GM18502 (cell line): ENCODE results near the gene RAD18.
A peak's percentile ranks its signal among the peaks of the same experiment; 100 is the strongest.

Experiments
- ATAC-seq: cut with Tn5 transposase; IDR thresholded peaks from one replicate; pipeline ENCODE4 v1.9.1; 2021; ENCODE audit warnings: mild to moderate bottlenecking; ENCODE audit not compliant: unreplicated experiment, poor library complexity

RAD18 gene

DNA sequence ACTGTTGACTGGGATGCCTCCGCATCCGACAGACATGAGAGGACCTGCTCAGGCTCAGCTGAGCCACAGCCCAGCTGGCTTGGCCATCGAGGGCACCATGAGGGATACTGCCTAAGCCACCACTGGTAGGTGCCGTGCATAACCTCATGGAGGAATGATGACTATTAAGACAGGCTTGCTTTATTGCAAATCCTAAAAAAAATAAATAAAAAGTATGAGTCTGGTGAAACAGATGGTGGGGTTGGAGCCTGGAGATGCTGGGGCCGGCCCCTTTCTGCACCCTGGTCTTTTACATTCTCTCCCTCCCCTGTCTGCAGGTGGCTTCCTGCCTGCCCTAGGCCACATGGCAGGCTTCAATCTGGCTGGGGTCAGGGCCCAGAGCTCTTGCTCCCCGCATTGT lies 24.0 kb upstream of the RAD18 start:
- no peak for ATAC-seq

DNA sequence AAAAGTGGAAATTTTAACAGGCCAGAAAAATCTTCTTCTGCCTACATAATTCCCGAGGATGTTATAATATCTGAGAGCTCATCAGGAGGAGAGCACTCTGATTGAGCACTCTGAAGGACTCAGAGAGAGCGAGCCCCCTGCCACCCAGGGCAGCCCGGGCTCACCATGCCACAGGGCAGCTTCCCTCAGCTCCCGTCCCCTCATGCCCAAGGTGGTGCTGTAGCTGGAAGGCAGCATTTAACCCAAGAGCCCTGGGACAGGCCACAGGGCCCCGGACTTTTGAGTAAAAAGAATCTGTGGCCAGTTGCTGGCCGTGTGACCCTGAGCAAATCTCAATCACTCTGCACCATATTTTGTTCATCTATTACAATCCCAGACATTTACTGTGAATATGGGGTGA lies 23.5 kb upstream of the RAD18 start:
- no peak for ATAC-seq

DNA sequence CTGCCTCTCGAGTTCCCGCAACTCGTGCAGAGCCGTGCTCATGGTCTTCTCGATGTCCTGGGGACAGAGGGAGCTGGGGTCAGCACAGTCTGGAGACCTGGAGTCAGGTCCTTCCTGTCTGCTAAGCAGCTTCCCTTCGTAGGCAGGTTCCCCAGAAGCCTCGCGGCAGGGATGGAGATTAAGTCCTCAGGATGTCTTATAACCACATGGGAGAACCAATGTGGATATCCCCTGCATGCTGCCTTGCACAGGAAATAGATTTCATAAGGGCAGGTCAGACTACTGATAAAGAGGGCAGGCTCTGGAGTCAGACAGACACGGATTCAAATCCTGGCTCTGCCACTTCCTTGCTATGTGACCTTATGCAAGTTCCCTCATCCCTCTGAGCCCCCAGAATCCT lies 22.6 kb upstream of the RAD18 start:
- ATAC-seq, result no peak

DNA sequence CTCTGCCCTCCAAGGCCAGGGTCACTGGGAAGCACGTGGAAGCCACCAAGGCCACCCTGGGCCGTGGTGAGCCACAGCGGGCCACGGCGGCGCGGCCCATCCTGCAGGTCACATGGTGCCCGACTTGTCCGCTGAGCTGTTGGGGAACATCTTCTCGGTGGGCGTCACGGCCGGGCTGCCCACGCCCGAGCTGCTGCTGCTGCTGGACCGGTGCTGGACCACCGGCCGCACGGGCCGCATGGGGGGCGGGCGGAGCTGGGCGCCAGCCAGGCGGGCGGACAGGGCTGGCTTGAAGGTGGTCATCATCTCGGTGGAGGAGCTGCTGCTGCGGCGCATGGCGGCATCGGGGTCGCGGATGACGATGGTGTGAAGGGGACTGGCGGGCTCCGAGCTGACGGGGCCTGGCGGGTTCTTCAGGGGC lies 22.1 kb upstream of the RAD18 start:
- no peak for ATAC-seq

DNA sequence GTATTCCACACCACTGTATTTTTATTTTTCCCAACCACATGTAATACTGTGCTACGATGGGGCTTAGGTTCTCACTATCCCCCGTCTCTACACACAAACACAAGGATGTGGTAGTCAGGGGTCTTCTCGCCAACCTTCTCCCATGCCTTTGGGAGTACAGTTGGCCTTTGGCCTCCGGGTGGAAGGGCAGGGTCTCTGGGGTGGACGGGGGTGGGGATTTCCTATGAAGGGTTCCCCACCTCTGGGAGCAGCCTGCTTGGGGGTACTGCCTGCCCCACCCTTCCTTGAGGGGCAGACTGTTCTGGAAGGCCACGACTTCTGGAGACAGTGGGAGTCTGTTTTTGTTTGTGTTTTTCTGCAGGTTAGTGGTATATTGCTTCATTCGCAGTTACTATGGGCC lies 21.3 kb upstream of the RAD18 start:
- ATAC-seq, result no peak

DNA sequence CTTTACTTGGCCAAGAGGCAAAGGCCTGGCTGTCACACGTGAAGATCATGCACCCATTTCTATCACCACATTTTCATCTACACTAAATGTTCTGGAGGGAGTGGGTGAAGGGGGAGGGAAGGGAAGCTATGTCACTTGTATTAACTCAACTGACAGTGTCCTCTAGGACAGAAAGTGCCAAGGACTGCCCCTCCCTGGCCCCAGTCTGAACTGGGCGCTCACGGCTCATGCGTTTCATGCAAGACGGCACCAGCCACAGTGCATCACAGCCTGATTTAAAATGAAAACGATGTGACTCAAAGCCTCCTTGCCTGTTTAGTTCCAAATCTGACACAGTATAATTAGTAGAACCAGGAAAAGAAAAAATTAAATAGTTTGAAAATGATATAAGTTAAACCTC lies 20.8 kb upstream of the RAD18 start:
- ATAC-seq, result no peak

DNA sequence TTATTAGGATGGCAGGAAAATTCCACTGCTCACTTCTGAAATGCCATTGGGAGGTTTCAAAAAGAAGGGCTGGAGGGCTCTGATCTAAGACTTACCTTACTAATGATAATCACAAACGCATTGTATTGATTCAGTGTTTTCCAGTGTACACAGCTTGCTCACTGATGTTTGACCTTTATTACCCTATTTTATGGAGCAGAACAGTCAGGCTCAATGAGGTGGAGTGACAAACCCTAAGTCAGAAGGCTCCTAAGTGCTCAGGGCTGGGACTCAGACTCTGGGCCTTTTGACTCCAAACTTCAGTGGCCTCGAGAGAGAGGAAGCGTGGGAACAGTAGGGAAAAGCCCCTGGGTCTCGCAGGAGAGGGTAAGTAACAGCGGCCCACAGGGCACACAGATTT lies 20.3 kb upstream of the RAD18 start:
- ATAC-seq, result no peak

DNA sequence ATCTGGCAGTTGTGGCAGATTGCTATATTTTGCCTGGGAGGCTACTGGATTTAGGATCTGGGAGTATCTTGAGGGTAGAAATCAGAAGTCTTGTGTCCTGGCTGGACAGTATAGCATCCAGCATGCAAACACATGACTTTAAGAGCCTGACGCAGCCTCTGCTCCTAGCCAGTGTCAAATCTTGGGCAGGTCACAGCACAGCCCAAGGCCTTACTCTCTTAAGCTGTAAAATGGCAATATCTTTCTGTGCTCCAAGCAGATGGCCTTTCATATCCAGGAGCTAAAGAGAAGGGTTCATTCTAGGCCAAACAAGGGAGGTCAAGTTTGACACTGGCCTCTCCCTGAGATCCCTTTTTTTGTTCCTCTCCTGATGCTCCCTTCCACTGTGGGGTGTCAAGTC lies 19.8 kb upstream of the RAD18 start:
- no peak for ATAC-seq

DNA sequence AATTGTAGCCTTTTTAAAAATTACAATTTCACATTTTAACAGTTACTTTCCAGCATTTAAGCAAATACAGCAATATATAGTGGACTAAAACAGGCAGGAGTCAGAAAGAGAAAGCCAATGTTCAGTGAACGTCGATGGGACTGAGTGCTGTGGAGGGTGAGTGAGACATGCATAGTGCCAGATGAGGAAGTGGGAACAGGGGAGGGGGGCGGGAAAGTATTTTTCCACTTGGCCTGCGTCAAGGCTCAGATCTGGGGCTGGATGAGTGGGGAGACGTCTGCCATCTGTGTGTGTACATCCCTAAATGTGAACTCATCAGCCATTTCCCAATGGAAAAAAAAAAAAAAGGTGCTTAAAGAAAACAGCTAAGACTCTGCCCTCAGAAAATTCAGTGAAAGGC lies 19.2 kb upstream of the RAD18 start:
- no peak for ATAC-seq

DNA sequence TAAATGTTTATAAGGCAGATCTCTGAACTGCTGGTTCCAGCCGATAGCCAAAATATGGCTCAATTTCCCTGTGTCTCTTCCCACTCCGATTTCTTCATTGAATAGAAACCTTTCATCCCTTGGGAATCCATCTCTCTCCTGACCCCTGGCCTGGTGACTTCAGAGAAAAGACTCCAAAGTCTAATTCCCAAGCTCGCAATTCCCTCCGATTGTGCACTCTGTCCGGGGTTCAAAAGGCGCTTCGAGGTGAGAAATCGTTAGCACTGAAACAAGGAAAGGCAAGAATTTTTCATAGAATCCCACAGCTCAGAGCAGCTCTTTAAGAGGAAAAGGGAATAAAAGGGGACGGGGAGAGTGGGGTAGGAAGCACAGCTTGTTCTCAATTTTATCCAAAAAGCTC lies 18.4 kb upstream of the RAD18 start:
- no peak for ATAC-seq

DNA sequence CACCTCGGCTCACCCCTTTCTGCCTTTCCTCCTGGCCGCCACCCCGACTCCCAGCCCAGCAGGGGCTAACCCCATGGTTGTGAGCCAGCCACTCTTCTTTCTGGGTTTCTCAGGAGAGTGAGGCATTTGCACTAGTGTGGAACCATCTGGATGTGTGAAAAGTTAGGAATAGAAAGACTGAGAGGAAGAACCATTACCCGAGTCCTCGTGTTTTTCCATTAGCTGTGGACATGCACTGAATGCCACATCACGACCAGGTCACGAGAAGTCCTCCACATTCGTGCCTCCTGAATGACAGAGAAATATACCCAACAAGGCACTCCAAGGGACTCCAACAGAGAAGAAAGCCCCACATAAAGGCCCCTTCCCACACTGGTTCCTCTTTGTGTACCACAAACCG lies 18.0 kb upstream of the RAD18 start:
- no peak for ATAC-seq

DNA sequence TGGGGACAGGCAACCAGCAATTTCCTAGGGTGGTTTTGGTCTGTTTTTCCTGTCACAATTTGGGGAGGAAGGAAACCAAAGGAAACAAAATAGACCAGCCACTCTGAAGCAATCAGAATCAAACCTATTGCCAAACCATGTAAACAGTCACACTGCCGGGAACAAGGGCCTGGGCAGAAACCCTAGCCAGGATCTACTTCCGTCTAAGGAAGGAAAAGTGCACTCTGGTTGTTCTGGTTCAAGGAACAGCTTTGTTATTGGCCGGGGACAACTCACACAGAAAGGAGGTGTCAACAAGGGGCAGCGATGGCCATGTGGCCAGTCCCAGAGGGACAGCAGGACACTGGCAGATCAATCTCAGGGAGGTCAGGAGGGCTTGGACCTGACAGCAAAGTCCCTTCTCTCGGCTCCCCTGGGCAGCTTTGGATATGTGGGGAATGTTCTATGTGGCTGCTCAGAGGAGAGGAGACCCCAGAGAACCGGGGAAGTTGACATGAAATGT lies 17.5 kb upstream of the RAD18 start:
- no peak for ATAC-seq

DNA sequence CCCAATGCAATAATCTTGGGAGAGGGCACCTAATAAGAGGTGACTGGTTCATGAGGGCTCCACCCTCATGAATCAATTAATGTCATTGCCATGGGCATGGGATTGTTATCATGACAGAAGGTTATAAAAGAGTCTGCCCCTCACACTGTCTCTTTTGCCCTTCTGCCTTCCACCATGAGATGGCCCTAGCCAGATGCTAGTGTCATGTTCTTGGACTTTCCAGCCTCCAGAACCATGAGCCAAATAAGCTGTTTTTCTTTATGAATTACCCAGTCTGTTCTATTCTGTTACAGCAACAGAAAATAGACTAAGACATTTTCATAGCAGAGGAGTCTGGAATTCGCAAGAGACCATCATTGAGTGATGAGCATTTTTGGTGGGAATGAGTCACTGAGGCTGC lies 16.0 kb upstream of the RAD18 start:
- ATAC-seq, result no peak

DNA sequence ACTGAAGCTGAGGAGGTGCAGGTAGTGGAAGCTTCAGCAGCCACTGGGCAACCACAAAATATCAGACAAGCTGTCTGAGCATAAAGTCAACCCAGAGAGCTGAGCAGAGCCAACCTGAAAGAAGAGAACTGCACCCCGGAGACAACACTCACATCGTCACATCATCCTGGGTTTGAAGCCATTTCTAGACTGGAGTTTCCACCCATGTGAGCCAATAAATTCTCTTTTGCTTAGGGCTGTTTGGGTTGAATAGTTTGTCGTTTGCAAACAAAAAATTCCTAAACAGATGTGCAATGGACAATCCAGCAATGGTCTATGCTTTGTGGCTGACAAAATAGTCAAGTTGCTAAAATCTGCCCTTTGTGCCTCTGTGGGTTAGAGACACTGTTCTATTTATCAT lies 15.3 kb upstream of the RAD18 start:
- ATAC-seq, result no peak

DNA sequence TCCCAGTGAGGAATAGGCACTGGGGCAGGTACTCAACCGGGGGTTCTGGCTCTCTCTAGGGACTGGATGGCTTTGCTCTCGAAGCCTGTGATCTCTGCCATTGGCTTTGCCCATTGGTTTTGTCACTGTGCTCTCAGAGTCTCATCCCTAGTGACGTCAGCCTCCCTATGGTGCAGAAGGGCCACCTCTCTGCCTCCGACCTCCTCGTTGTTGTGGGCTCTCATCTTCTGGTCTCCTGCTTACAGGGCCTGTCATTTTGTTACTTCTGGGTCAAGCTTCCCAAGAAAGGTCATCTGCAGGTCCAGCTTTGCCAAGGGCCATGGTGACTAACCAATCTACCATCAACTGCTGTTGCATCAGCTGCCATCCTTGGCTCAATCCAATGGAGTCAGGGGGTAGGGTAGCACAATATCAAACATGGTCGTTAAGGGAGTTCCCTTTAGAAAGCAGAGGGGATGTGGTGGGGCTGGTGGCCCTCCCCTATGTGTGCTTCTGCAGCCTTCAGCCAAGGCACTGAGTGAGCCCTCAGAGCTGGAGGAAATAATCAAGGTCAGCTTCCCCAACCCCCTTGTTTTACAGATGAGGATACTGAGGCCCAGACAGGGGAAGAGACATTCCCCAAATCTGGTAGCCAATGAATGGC lies 13.4 kb upstream of the RAD18 start:
- ATAC-seq, result no peak

DNA sequence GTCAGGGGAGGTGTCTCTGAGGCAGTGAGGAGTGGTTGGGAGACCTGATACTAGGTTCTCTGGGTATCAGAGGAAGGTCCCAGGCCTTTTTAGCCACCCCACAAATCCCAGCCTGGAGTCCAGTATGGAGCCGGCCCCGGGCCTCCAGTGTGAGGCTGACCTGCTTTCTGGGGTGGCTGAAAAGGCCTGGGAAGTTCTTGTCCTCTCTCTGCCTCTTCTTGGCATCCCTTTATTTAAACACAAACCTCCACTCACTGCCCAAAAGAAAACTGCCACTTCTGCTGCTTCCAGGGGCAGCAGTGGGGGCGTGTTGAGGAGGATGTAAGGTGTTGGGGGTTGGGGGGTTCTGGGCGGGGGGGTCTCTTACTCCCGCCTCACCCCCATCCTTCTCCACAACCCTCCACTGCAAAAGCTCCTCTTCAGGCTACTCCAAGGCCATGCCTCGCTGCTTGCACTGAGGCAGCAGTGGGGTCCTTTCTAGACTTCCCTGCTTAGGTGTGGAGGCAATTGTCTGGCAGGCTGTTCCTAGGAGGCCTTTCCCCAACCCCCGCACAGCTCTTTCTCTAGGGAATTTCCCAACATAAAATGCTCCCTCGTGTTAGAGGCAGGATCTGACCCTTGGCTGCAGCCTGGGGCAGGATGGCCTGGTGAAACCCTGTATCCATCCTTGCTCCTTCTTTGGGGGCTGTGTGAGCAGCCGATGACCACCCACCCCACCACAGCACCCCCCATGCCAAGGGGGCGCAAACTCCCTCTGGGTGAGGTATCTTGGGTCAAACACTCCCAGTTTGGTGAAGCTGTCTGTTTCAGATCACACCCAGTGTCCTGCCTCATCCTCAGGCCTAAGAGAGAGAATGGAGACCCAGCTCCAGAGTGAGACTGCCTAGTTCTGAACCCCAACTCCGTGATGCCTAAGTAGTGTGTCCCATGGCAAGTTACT lies 12.1 kb upstream of the RAD18 start:
- ATAC-seq, result no peak

DNA sequence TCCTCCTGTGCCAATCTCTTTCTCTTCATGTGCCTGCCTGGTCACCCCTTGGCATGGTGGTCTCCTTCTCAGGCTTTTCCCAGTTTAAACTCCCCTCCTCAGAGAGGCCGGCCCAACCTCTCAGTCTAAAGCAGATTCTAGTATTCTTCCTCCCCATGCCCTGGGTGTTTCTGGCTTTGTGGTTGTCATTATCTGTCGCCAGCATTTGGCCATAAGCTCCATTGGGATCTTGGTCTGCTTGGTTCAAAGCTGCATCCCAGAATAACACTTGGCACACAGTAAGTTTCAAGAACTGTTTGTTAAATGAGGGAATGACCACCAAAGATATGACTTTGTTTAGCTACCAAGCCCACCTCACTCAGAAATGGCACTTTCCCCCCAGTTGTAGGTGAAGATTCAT lies 11.2 kb upstream of the RAD18 start:
- no peak for ATAC-seq

DNA sequence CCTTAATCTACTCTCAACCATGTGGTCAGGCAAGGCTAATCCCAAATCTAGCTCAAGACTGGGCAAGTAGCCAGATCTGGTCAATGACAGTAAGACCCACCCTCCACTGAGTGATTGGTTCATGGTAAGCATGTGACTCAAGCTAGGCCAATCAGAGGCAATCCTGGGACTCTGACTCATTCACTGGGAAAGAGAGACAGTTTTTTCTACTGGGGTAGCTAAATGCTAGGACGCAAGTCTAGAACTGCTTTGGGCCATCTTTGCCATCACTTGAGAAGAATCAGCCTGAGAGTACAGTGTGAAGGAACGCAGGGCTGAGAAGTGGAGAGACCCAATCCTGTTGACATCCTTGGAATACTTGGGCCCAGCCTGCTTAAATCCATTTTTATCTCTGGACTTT lies 9.4 kb upstream of the RAD18 start:
- no peak for ATAC-seq

DNA sequence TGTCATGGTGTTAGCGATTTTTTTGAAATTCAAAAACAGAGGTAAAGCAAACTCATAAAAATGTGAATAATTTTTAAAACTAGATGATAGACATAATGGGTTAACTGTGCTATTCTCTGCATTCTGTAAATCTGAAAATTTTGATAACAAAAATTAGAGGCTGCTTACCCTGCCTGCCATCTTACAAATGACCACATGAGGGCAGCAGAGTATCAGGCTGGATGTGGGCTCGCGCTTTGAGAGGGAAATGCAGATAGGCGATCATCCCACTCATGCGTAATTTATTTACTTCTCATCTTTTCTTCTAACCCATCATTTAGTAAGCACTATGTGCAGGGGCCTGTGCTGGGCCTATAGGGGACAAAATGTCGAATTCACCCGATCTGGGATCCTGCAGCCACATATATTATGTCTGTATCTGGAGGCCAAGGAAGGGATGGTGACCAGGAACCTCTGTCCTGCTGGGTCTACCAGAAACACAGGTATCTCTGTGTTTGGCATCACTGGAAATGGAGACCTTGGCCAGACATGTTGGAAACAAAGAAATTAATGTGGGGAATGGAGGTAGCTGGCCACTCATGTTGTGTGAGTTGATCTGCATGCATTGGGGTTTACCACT lies 7.8 kb upstream of the RAD18 start:
- peak; percentile 55 for ATAC-seq

DNA sequence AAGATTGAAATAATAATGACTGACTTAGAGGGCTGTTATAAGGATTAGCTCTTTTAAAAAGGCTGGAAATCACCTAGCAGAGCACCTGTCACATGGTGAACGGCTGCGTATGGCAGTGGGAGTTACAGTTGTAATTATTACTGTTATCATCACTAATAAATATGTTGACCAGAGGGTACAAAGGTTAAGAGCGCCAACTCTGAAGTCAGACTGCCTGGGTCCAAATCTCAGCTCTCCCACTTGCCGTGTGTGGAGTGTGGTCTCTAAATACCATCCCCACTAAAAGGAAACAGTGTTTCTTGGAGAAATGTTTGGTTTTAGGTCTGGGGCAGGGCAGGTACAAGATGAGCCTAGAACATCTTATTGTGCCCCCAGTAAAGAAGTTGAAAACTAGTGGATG lies 6.0 kb upstream of the RAD18 start:
- ATAC-seq, result no peak

DNA sequence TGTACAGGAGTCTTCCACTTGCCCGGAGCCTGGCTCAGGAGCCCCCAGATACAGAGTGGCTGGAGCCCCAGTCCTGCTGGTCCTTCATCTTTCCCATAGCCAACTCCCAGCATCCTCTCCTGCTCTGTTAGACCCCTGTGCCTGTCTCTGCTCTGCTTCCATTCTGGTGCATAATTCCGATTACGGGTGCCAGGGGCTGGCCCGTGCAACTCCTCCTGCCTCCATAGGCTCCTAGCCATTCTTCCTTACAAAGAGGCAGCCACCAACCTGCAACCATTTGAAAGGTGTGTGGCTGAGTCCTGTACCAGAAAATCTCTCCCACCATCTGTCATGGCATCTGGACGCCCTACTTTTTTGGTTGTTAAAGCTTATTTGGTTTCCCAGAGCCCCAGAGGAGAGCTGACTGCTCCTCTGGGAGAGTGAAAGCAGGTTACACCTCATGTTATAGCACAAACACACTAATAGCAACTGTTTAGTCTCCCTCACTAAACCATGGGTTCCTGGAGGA lies 5.2 kb upstream of the RAD18 start:
- ATAC-seq, result no peak
